Right renal cortex interstitium (tissue), 3 donors: ENCODE measurements around the gene PLEKHA6. TPM values are rescaled to one million over a fixed set of nuclear protein-coding genes. Genes with fewer than 3 reads are reported as not detected.

ENCODE experiments used
- DNase-seq, 3 donors: peaks; one replicate each; pipeline ENCODE4 v3.0.0-alpha.2; 2013; ENCODE audit warnings: low read depth in 3 of 3, low spot score in 2 of 3
- polyA plus RNA-seq, 3 donors: library from polyadenylated mRNA; unstranded; fragments of 120-200 nt; gene quantifications; one replicate each; pipeline ENCODE4 v1.2.1, GENCODE V29; 2013; ENCODE audit not compliant: insufficient read length in 3 of 3

The PLEKHA6 gene
- polyA plus RNA-seq, 3 donors: 37.8 to 45.2 (median 39.7) TPM

DNA sequence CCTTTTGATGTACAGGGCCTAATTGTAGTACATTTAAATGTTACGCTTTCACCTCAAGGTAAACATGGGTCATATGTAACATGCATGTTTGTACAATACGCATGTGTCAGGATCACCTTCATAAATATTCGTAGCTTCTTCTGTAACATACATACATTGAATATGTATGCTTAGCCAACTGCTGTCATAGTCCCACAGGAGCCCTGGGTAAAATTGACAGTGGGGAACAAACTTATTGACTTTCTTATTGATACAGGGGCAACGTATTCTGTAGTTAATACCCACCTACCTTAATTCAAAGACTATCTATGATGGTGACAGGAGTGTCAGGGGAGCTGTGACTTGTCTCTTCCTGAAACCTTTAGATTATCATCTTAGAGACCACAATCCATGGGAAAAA lies 189.9 kb downstream of the PLEKHA6 start:
- no peak for DNase-seq

Other genes with a start within 250 kb of the PLEKHA6 start
- 10 to 100 TPM; 24.2 to 27.6 (median 25.0) TPM for gene ETNK2, start 207.9 kb downstream of the PLEKHA6 start, polyA plus RNA-seq
- gene REN, start 193.6 kb downstream of the PLEKHA6 start, polyA plus RNA-seq: 100 to 1,000 TPM in 2 of 3 donors, 10 to 100 TPM in 1; 64.3 to 197 (median 111) TPM
- gene KISS1, start 163.4 kb downstream of the PLEKHA6 start, polyA plus RNA-seq: 1 to 10 TPM in 2 of 3 donors, under 1 TPM in 1; 0.35 to 1.4 (median 1.3) TPM
- gene GOLT1A, start 145.9 kb downstream of the PLEKHA6 start, polyA plus RNA-seq: 1 to 10 TPM; 2.8 to 4.1 (median 3.7) TPM
- 10 to 100 TPM; 39.7 to 43.2 (median 39.7) TPM for gene PPP1R15B, start 51.9 kb upstream of the PLEKHA6 start, polyA plus RNA-seq
- gene PIK3C2B, start 134.9 kb upstream of the PLEKHA6 start, polyA plus RNA-seq: 10 to 100 TPM; 13.6 to 16.2 (median 14.9) TPM
- gene MDM4, start 156.5 kb upstream of the PLEKHA6 start, polyA plus RNA-seq: 10 to 100 TPM; 22.0 to 26.6 (median 25.0) TPM